HG03558 (cell line): ENCODE results near the gene ITK.

ENCODE experiments used
- ATAC-seq: cut with Tn5 transposase; IDR thresholded peaks from one replicate; pipeline ENCODE4 v1.9.1; 2021; ENCODE audit warnings: moderate number of reproducible peaks; ENCODE audit not compliant: unreplicated experiment; ENCODE audit errors: extremely low read depth

ITK gene

GRCh38 chr5:157294407-157295091, 113.9 kb downstream of the ITK start:
- no peak for ATAC-seq

DNA sequence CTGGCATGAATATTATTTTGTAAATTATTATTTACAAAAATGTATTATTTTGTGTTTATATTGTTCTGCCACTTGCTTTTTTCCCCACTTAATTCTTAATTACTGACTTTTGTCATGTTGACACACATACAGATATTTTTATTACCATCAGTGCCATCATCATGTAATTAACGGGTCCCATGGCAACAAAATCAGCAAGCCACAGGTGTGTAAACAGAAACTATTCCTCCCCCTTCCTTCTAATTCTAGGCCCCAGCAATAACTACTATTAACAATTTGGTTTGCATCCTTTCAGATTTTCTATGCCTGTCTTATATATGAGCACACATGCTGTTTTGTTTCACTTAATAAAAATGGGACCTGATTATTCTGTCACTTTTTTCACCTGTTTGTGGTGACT, 114.6 kb downstream of the ITK start:
- no peak for ATAC-seq

DNA sequence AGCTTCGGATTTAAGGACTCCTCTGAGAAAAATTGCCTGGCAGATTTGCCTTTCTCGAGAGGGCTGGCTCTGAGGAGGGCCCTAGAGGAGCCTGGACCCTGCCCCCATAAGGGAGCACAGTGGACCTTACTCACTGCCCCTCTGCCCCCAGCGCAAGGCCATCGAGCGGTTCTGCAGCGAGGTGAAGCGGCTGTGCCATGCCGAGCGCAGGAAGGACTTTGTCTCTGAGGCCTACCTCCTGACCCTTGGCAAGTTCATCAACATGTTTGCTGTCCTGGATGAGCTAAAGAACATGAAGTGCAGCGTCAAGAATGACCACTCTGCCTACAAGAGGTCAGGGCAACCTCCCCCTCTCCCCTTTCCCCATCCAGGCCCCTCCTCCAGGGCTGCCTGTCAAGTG, 119.9 kb downstream of the ITK start:
- no peak for ATAC-seq

GRCh38 chr5:157301066-157301465, 120.4 kb downstream of the ITK start:
- no peak for ATAC-seq

DNA sequence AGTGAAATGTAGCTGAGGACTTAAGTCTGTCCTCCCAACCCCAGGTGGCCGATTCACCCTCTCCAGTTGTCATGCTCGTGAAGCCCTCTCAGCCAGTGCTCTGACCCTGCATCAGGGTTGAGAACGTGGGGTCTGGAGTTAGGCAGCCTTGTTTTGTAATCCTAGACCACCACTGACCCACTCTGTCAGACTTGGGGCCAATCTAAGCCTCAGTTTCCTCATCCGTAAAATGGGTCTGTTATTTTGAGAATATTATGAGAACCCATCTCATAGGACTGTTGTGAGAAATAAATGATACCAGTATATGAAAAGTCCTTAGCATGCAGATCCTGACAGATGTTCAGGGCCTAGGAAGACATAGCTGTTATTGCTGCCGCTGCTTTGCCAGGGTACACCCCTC, 122.4 kb downstream of the ITK start:
- no peak for ATAC-seq

DNA sequence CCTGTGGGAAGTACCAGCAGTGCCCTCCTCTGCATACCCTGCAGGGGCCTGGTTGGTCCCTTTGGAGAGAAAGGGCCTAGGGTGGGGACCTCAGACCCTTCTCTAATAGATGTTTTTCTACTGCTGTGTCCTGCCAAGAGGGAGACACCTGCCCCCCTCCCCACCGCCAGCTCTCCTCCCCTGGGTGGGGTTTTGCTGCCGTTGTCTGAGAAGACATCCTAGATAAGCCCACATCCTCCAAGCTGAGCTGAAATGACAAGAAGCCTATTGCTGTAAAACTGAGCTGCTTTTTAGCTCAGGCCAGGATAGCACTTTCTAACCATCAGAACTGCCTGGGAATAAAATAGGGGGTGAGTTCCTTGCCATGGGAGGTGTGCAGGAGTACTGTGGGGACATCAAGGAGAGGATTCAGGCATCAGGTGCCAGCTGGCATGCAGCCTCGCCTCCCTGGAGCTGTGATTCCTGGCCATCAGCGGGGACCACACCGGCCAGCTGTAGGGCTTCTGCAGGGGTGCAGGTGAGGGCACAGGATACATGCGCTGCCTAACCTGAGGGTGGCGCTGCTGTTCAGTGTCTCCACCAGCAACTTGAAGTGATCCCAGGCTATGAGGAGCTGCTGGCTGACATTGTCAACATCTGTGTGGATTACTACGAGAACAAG, 123.2 kb downstream of the ITK start:
- no peak for ATAC-seq
